GM18861 (cell line): ENCODE measurements around the gene TAC4.

ENCODE experiments used
- ATAC-seq: cut with Tn5 transposase; IDR thresholded peaks from one replicate; pipeline ENCODE4 v1.9.1; 2021; ENCODE audit not compliant: unreplicated experiment

TAC4 gene

DNA sequence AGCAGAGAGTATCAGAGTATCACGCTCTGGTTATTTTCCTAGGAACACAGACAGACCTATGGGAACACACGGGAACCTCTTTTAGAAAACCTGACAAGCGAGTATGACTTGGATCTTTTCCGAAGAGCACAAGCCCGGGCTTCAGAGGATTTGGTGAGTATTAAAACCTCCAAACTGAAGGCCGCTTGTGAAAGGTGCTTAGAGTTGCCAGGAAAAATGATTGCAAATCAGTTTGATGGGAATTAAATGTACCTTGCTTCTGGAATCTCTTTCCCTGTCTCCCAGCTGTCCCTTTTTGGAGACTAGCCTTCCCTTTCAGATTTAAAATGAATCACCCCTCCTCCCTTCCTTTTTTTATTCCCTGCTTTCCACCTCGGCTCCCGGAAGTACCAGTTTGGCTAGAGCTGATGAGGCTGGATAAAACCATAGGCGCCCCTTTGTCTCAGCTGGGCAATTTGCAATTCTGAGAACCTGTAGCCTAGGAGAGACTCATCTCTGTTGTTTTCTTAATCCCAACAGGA is 32.0 kb downstream of the TAC4 start:
- ATAC-seq, result no peak

DNA sequence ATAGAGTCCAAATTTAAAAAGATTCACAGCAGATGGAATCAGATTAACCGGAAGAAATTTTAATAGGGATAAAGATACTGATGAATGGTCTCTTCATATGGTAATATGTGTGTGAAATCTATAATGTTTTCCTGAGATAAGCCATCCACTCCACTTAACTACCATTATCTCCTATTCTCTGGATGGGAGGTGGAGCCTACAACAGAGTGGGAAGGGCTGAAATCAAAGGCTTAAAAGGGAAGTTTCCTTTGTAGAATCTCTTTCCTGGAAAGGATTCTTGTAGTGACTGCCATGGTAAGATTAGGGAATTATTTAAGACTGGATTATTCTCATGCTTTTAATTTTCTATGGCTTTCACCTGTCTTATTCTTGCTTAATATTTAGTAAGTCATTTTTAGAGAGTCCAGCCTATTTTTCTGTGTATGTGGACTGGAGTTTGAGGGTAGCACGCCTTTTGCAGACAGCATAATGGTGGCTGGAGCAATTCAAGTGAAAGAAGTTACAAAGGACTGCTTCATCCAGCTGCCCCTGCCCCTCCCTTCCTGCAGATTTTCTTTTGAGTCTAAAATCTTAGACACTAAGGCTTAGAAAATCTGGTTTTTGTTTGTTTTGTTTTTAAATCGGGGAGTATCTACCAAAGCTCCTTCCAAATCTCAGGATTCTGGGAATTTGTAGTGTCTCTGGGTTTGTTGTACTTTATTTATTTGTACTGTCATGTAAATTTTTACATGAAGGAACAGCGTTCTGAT is 32.9 kb downstream of the TAC4 start:
- ATAC-seq, result no peak

DNA sequence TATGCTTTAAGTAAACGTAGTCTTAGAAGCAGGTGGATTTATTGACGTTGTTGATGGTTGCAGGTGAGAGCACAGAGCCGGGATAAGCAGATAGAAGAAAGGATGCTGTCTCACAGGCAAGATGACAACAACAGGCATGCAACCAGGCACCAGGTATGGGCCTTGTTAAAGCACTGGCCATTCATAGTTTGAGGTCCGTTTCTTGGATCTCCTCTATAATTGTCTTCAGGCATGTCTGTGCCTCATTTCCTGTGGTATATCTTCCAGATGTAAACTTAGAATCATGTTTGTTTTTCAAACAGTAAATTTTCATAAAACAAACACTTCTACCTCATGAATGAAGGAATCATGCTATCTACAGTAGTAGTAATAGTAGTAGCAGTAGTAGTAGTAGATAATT is 38.8 kb downstream of the TAC4 start:
- ATAC-seq, result no peak

DNA sequence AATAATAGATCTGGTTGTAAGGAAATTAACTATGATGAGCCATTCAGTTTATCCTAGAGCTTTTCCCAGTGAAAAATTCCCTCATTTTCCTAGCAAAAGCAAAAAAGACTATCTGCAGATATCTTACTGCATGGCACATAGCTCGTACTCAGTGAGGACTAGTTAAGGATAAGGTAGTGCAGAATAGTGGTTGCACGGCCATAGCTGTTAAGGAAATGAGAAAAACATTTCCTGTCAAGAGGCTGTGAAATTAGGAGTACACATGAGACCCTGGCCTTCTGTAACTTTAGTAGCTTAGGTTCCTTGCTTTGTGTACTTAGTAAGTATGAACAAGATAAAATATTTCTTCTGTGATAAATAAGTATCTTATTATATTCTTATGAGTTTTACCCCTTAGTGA is 49.1 kb downstream of the TAC4 start:
- ATAC-seq, result no peak

DNA sequence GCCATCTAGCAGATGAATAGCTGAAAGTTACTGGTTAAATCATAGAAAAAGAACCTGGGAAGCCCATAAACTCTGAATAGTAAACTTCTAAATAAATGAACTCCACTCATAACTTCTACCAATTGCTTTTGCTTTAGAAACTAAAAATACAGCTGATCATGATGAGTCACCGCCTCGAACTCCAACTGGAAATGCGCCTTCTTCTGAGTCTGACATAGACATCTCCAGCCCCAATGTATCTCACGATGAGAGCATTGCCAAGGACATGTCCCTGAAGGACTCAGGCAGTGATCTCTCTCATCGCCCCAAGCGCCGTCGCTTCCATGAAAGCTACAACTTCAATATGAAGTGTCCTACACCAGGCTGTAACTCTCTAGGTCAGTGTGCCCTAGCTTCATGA is 49.7 kb downstream of the TAC4 start:
- no peak for ATAC-seq

DNA sequence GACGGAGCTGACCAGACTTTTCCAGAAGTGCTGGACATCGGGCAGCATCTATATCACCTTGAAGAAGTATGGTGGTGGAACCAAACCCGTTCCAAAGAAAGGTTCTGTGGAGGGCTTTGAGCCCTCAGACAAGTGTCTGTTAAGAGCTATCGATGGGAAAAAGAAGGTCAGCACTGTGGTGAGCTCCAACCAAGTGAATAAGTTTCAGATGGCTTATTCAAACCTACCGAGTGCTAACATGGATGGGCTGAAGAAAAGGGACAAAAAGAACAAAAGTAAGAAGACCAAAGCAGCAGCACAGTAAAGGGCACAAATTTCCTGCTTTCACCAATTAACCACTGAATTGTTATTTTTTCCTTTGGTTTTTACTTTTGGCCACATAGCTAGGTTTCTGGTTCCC is 52.5 kb downstream of the TAC4 start:
- ATAC-seq, result no peak

DNA sequence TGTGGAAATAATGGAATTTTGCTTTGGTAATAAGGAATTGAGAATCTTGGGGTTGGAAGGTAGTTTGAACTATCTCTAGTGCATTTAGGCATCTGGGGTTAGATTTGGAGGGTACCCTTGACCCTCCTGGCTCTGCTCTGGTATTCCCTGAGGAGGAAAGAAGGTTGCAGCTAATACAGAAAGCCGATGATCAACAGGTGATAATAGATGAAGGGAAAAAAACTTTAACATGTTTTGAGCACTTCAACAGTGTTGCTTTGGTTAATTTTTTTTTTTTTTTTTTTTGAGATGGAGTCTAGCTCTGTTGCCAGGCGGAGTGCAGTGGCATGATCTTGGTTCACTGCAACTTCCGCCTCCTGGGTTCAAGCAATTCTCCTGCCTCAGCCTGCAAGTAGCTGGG is 54.6 kb downstream of the TAC4 start:
- ATAC-seq, result no peak

DNA sequence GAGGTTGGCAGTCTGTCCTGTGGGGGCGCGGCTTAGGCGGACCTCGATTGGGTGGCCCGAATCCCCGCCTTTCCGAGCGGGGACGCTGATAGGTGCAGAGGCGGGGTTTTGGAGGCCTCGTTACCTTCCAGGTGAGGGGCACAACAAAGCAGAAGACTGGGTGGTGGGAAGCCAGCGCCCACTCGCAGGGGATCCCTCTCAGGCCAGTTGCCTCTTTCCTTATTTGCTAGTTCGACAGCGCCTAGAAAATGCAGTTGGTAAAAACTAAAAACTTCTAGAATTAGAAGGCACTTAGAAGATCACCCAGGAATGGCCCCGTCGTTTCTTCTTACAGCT is 58.7 kb downstream of the TAC4 start:
- no peak for ATAC-seq

DNA sequence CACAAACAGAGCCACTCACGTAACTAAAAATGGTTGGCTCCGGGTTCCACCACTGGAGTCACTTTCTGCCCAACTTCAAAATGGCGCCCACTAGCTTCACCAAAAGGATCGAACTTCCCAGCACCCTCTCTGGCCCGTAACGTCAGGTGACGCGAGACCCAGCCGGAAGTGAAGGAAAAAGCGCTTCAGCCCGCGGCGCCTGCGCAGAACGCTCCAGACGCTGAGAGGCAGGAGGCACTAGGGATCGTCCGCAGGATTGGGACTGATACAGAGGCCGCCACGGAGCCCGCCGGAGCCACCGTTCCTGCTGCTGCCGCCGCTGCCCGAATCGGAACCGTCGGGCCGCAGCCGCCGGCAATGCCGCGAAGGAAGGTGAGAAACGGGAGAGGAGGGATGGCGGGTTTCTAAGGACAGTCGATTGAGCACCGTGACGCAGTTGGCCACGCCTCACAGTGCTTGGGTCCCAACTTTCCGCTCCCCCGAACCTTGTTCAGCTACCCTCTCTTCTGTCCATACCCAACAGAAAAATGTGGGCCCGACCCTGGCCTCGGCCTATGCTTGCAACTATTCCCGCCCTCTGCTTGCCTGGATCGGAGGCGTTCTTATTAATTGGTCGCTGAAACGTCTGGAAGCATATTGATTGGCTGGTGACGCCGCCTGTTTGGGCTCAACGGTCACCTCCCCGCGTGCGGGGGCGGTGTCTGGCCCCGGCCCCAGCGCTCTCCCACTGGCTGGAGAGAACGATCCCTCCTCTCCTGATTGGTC is 59.2 kb downstream of the TAC4 start, which contains the start of gene KAT7:
TSS of gene KAT7 (plus strand) at position 204 of the 765 bp plus-strand sequence. CDS start at position 358, 154 bp downstream.
- ATAC-seq, result peak; percentile 79
